G401 (cell line): Measurements from ENCODE around the gene KLF6. TPM values are rescaled to one million over a fixed set of nuclear protein-coding genes. Genes with fewer than 3 reads are reported as not detected.

ENCODE experiments used
- DNase-seq: peaks from one replicate; pipeline ENCODE4 v3.0.0-alpha.2; 2015; ENCODE audit warnings: low spot score
- in situ Hi-C: cut with HindIII; loops from 2 replicates; pipeline ENCODE4 v1.10.0; 2016; ENCODE audit warnings: low sequenced_read_pairs, mixed read lengths
- total RNA-seq: library from RNA; depleted of rRNA; stranded (reverse); fragments of >200 nt; shearing (Covaris generic); gene quantifications from 2 replicates; pipeline ENCODE4 v1.2.3, GENCODE V29; 2014

Gene KLF6
- total RNA-seq, 1 experiment from 2014 or later: 35.8 TPM

GRCh38 chr10:3791974-3792633, 7.1 kb upstream of the KLF6 start:
- DNase-seq: no peak

GRCh38 chr10:3790858-3791257, 5.8 kb upstream of the KLF6 start:
- in situ Hi-C loops: no loop called here
- DNase-seq: no peak

More at GRCh38 chr10:3791974-3792633, 7.1 kb upstream of the KLF6 start:
- in situ Hi-C loops: no loop called here

GRCh38 chr10:3790272-3790671, 5.3 kb upstream of the KLF6 start:
- in situ Hi-C loops: no loop called here
- no peak for DNase-seq

GRCh38 chr10:3789621-3790020, 4.6 kb upstream of the KLF6 start:
- DNase-seq: no peak
- in situ Hi-C loops: no loop called here

- in situ Hi-C loops: no loop called here
- no peak for DNase-seq
These were observed 2.8 kb upstream of the KLF6 start for GRCh38 chr10:3787816-3788215.

- no peak for DNase-seq
- in situ Hi-C loops: no loop called here
These were observed 2.0 kb upstream of the KLF6 start for GRCh38 chr10:3787016-3787400.

GRCh38 chr10:3786295-3787015, 1.4 kb upstream of the KLF6 start:
- in situ Hi-C loops: no loop called here
- peak; percentile 62 for DNase-seq

GRCh38 chr10:3785851-3786271, 852 bp upstream of the KLF6 start:
- in situ Hi-C loops: no loop called here
- peak; percentile 70 for DNase-seq

- DNase-seq: peak; percentile 97
- in situ Hi-C loops: no loop called here
These were observed 342 bp upstream of the KLF6 start for GRCh38 chr10:3785251-3785850.

- in situ Hi-C loops: no loop called here
- DNase-seq: peak; percentile 69
These were observed 1.2 kb downstream of the KLF6 start for GRCh38 chr10:3783682-3784432.

- DNase-seq: peak; percentile 65
- in situ Hi-C loops: no loop called here
These were observed 1.7 kb downstream of the KLF6 start for GRCh38 chr10:3783316-3783681.

GRCh38 chr10:3782451-3783315, 2.3 kb downstream of the KLF6 start:
- DNase-seq: peak; percentile 78
- in situ Hi-C loops: no loop called here

GRCh38 chr10:3782146-3782450, 2.9 kb downstream of the KLF6 start:
- peak; percentile 58 for DNase-seq
- in situ Hi-C loops: no loop called here

- peak; percentile 18 for DNase-seq
- in situ Hi-C loops: no loop called here
These were observed 3.4 kb downstream of the KLF6 start for GRCh38 chr10:3781468-3782145.

GRCh38 chr10:3780771-3781467, 4.1 kb downstream of the KLF6 start:
- DNase-seq: no peak
- in situ Hi-C loops: no loop called here

GRCh38 chr10:3780021-3780770, 4.8 kb downstream of the KLF6 start:
- DNase-seq: peak; percentile 27
- in situ Hi-C loops: no loop called here

GRCh38 chr10:3779158-3779741, 5.8 kb downstream of the KLF6 start:
- DNase-seq: peak; percentile 11

More at GRCh38 chr10:3779158-3779741, 5.8 kb downstream of the KLF6 start:
- in situ Hi-C loops: no loop called here
